Measurements from ENCODE around the gene ODAD3. TPM values are rescaled to one million over a fixed set of nuclear protein-coding genes. Genes with fewer than 3 reads are reported as not detected.

The ODAD3 gene
- under 1 TPM in 2 of 4 donors, not detected in 2; 0.17 to 0.33 TPM for total RNA-seq

- TF ChIP-seq CTCF (IDR thresholded peaks at IDR 0.05; ENCODE audit: low read depth), result no peak
Measured at GRCh38 chr19:11435057-11435832, at the start of gene ODAD3, which contains the start of gene PRKCSH. Gene ODAD3, minus strand, starts transcription at chr19:11435121. Its CDS starts 105 bp downstream, at chr19:11435016. Gene PRKCSH, plus strand, starts transcription at chr19:11435635. Its CDS starts 483 bp downstream, at chr19:11436118.

GRCh38 chr19:11483366-11484111 lies 48.6 kb upstream of the ODAD3 start:
- no peak for TF ChIP-seq CTCF (IDR thresholded peaks at IDR 0.05; ENCODE audit: low read depth)

GRCh38 chr19:11482384-11483050 lies 47.6 kb upstream of the ODAD3 start:
- no peak for TF ChIP-seq CTCF (IDR thresholded peaks at IDR 0.05; ENCODE audit: low read depth)

- no peak for TF ChIP-seq CTCF (IDR thresholded peaks at IDR 0.05; ENCODE audit: low read depth)
Measured at GRCh38 chr19:11481534-11482383, 46.8 kb upstream of the ODAD3 start.

GRCh38 chr19:11480715-11481533 lies 46.0 kb upstream of the ODAD3 start, which contains the start of gene ELAVL3:
Gene ELAVL3, minus strand, starts transcription at chr19:11481046. Its CDS starts 438 bp downstream, at chr19:11480608.
- TF ChIP-seq CTCF (IDR thresholded peaks at IDR 0.05; ENCODE audit: low read depth), result no peak

Measured in subcutaneous adipose tissue (tissue), 4 donors.